Glutamatergic neuron (in vitro differentiated cells): ENCODE results near the gene AGAP1. TPM values are rescaled to one million over a fixed set of nuclear protein-coding genes. Genes with fewer than 3 reads are reported as not detected.

Source experiments
- DNase-seq: peaks from one replicate; pipeline ENCODE4 v3.0.0; 2022
- H3K27ac Mint-ChIP-seq: one replicate; pipeline ENCODE4 v1.8.0; 2020; ENCODE audit warnings: mild to moderate bottlenecking, mixed read lengths, inconsistent platforms; ENCODE audit not compliant: unreplicated experiment
- H3K27me3 Mint-ChIP-seq: one replicate; pipeline ENCODE4 v1.8.0; 2020; ENCODE audit warnings: mild to moderate bottlenecking, moderate library complexity, mixed read lengths, inconsistent platforms; ENCODE audit not compliant: unreplicated experiment
- H3K36me3 Mint-ChIP-seq: one replicate; pipeline ENCODE4 v1.8.0; 2020; ENCODE audit warnings: mild to moderate bottlenecking, mixed read lengths, inconsistent platforms; ENCODE audit not compliant: unreplicated experiment
- H3K4me1 Mint-ChIP-seq: one replicate; pipeline ENCODE4 v1.8.0; 2020; ENCODE audit warnings: mild to moderate bottlenecking, low read depth, mixed read lengths, inconsistent platforms; ENCODE audit not compliant: unreplicated experiment
- H3K4me3 Mint-ChIP-seq: one replicate; pipeline ENCODE4 v1.8.0; 2020; ENCODE audit warnings: mild to moderate bottlenecking, mixed read lengths, inconsistent platforms; ENCODE audit not compliant: unreplicated experiment
- H3K9me3 Mint-ChIP-seq: one replicate; pipeline ENCODE4 v1.8.0; 2020; ENCODE audit warnings: mild to moderate bottlenecking, moderate library complexity, mixed read lengths, inconsistent platforms; ENCODE audit not compliant: unreplicated experiment
- CTCF ChIP-seq: fragments of 200-600 bp; sonication (generic); IDR thresholded peaks from one replicate; pipeline ENCODE4 v1.5.0; 2021; ENCODE audit not compliant: partially characterized antibody, unreplicated experiment
- total RNA-seq: library from RNA; stranded (reverse); fragmentation: NEBNext Ultra II Directional; extraction: Animal tissue kit (Norgen Biotek cat#: 25700); gene quantifications from one replicate; pipeline ENCODE4 v1.2.1, GENCODE V29; 2021; ENCODE audit not compliant: unreplicated experiment

AGAP1 gene
- total RNA-seq, 1 donor from 2014 or later: 153 TPM

- Mint-ChIP-seq H3K4me1 (peaks cover 37% of the 10 kb centered on the region), H3K27ac (no peak overlapping the region), H3K4me3 (no peak overlapping the region), H3K9me3 (peaks cover 5% of the 10 kb centered on the region), H3K27me3 (peaks cover 8% of the 10 kb centered on the region), H3K36me3 (peaks cover 4% of the 10 kb centered on the region)
- DNase-seq: no peak
- TF ChIP-seq CTCF: no peak
Observed at GRCh38 chr2:235588750-235589149, 94.9 kb downstream of the AGAP1 start.

- Mint-ChIP-seq H3K4me1 (peaks cover 30% of the 10 kb centered on the region), H3K36me3 (peaks cover 4% of the 10 kb centered on the region)
Observed at GRCh38 chr2:235591231-235591730, 97.4 kb downstream of the AGAP1 start.

GRCh38 chr2:235591921-235592320, 98.1 kb downstream of the AGAP1 start:
- H3K4me3 Mint-ChIP-seq: no peak overlapping the region
- DNase-seq: no peak
- H3K36me3 Mint-ChIP-seq: peaks cover 4% of the 10 kb centered on the region
- peaks cover 6% of the 10 kb centered on the region for H3K27me3 Mint-ChIP-seq
- H3K4me1 Mint-ChIP-seq: peaks cover 24% of the 10 kb centered on the region
- peaks cover 9% of the 10 kb centered on the region for H3K9me3 Mint-ChIP-seq
- H3K27ac Mint-ChIP-seq: no peak overlapping the region
- TF ChIP-seq CTCF: no peak

More at GRCh38 chr2:235591231-235591730, 97.4 kb downstream of the AGAP1 start:
- Mint-ChIP-seq H3K9me3 (peaks cover 5% of the 10 kb centered on the region), H3K27me3 (peaks cover 6% of the 10 kb centered on the region), H3K4me3 (no peak overlapping the region), H3K27ac (no peak overlapping the region)
- TF ChIP-seq CTCF: no peak
- DNase-seq: no peak

- TF ChIP-seq CTCF: no peak
- Mint-ChIP-seq H3K4me1 (peaks cover 22% of the 10 kb centered on the region), H3K9me3 (peaks cover 9% of the 10 kb centered on the region), H3K36me3 (peaks cover 4% of the 10 kb centered on the region), H3K27me3 (peaks cover 6% of the 10 kb centered on the region), H3K27ac (no peak overlapping the region), H3K4me3 (no peak overlapping the region)
- DNase-seq: no peak
Observed at GRCh38 chr2:235592430-235592829, 98.6 kb downstream of the AGAP1 start.

GRCh38 chr2:235592836-235593235, 99.0 kb downstream of the AGAP1 start:
- no peak for DNase-seq
- Mint-ChIP-seq H3K27ac (no peak overlapping the region), H3K36me3 (peaks cover 4% of the 10 kb centered on the region), H3K4me3 (no peak overlapping the region), H3K4me1 (peaks cover 22% of the 10 kb centered on the region), H3K27me3 (peaks cover 6% of the 10 kb centered on the region), H3K9me3 (peaks cover 9% of the 10 kb centered on the region)
- TF ChIP-seq CTCF: no peak
